Adrenal gland (tissue), 12 donors: ENCODE measurements around the gene UBE2QL1. TPM values are rescaled to one million over a fixed set of nuclear protein-coding genes. Genes with fewer than 3 reads are reported as not detected.

ENCODE experiments used
- DNase-seq, 7 donors: peaks; one replicate each; pipeline ENCODE4 v3.0.0-alpha.2; 2019 to 2020
- H3K27ac ChIP-seq, 5 donors: fragments of 200-600 bp; sonication (generic) in 4 of 5; 1 replicate in 3 of 5; 2 replicates in 2 of 5; pipeline versions ENCODE4 v1.5.1 to v1.8.0; 2016 to 2020; ENCODE audit warnings: mild to moderate bottlenecking in 1 of 5
- H3K27me3 ChIP-seq: fragments of 200-600 bp; 2 replicates; pipeline ENCODE4 v1.8.0; 2021
- H3K36me3 ChIP-seq, 2 donors: fragments of 200-600 bp; replicated peaks in 1 of 2; 1 replicate in 1 of 2; 2 replicates in 1 of 2; pipeline versions ENCODE4 v1.5.1 to v1.8.0; 2018 to 2022
- H3K4me1 ChIP-seq, 2 donors: fragments of 200-600 bp; replicated peaks in 1 of 2; 1 replicate in 1 of 2; 2 replicates in 1 of 2; pipeline versions ENCODE4 v1.5.1 to v1.8.0; 2018 to 2021
- H3K4me3 ChIP-seq, 4 donors: fragments of 200-600 bp; sonication (generic) in 3 of 4; one replicate each; pipeline ENCODE4 v1.5.1; 2016 to 2018
- H3K9me3 ChIP-seq, 3 donors: fragments of 200-600 bp; sonication (generic) in 1 of 3; replicated peaks in 1 of 3; 1 replicate in 2 of 3; 2 replicates in 1 of 3; pipeline versions ENCODE4 v1.5.1 to v1.8.0; 2016 to 2021
- POLR2A ChIP-seq, 2 donors: fragments of 450-650 bp; IDR thresholded peaks; one replicate each; pipeline ENCODE4 v1.6.1; 2017; ENCODE audit warnings: antibody characterized with exemption in 2 of 2, mild to moderate bottlenecking in 2 of 2, moderate library complexity in 1 of 2
- WGBS, 4 donors: extraction: QIAGEN DNeasy Blood & Tissue Kit in 2 of 4; methylation state at CpG; one replicate each; pipeline versions ENCODE4 v1.1.5 to v1.1.7; 2013 to 2017; 5-methylcytosine and 5-hydroxymethylcytosine counted together
- intact Hi-C, 2 donors: fragments of 100-400 bp; cut with DNase I; formaldehyde crosslinking; loops; one replicate each; pipeline versions ENCODE4 v1.14.1 to v1.15.0; 2022 to 2023
- polyA plus RNA-seq, 3 donors: library from polyadenylated mRNA; stranded (reverse); fragments of 200-250 nt in 2 of 3; fragments of 350-450 nt in 1 of 3; fragmentation: Illumina TruSeq in 1 of 3; extraction: RNeasy Lipid Tissue Mini Kit (QIAGEN cat#74804) in 1 of 3; gene quantifications; one replicate each; pipeline ENCODE4 v1.2.3, GENCODE V29; 2013 to 2014
- total RNA-seq, 9 donors: library from RNA; depleted of rRNA in 4 of 9; stranded (reverse); fragments of >200 nt in 4 of 9; fragments of 120-200 nt in 1 of 9; fragmentation: NEBNext Ultra II Directional in 1 of 9; extraction: Animal tissue kit (Norgen Biotek cat#: 25700) in 1 of 9; gene quantifications; one replicate each; pipeline versions ENCODE4 v1.1.0 to v1.2.4, GENCODE V29; 2013 to 2023
- TF ChIP-seq, protein P1 (sequence below), 6 experiments: fragments of 450-650 bp in 4 of 6; fragments of 200-600 bp in 2 of 6; sonication (generic) in 1 of 6; IDR thresholded peaks; 1 replicate in 5 of 6; 2 replicates in 1 of 6; pipeline versions ENCODE4 v1.5.1 to v1.8.0; 2016 to 2021; ENCODE audit warnings: antibody characterized with exemption in 6 of 6, mild to moderate bottlenecking in 2 of 6, moderate library complexity in 1 of 6
- donor health status: healthy with polysubstance abuse.
- donor health status: Bipolar disorder and iron deficiency.
- donor health status: DM: yes; HTN: yes; CAD: no.
- donor health status: DM: no; HTN: no; CAD: no.
- donor health status: DM: no; HTN: no; CAD: no.
- donor health status: DM: yes; HTN: yes; CAD: no.

UBE2QL1 gene
- total and polyA plus RNA-seq, 12 donors, result 0.12 to 3.4 (median 1.1) TPM

DNA sequence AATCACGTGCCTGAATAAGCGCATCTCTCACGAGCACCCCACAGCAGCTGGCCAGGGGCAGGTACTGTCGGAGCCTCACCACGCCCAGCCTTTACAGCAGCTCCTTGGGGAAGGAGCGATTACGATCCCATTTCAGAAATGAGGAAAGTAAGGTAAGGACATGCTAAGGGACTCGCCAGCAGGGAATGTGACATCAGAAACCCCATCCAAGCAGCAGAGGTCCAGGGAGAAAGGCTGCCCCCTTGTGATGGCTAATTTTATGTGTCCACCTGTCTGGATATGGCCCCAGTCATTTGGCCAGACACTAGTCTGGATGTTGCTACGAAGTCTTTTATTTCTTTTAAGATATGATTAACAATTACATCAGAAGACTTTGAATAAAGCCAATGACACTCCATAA, 77.3 kb downstream of the UBE2QL1 start:
- Histone ChIP-seq H3K4me3 (no peak overlapping the region), H3K9me3 (no peaks in the 10 kb centered on the region), H3K36me3 (no peaks in the 10 kb centered on the region), H3K27ac (no peak overlapping the region), H3K4me1 (no peaks in the 10 kb centered on the region), H3K27me3 (no peaks in the 10 kb centered on the region)
- TF ChIP-seq, protein P1, sequence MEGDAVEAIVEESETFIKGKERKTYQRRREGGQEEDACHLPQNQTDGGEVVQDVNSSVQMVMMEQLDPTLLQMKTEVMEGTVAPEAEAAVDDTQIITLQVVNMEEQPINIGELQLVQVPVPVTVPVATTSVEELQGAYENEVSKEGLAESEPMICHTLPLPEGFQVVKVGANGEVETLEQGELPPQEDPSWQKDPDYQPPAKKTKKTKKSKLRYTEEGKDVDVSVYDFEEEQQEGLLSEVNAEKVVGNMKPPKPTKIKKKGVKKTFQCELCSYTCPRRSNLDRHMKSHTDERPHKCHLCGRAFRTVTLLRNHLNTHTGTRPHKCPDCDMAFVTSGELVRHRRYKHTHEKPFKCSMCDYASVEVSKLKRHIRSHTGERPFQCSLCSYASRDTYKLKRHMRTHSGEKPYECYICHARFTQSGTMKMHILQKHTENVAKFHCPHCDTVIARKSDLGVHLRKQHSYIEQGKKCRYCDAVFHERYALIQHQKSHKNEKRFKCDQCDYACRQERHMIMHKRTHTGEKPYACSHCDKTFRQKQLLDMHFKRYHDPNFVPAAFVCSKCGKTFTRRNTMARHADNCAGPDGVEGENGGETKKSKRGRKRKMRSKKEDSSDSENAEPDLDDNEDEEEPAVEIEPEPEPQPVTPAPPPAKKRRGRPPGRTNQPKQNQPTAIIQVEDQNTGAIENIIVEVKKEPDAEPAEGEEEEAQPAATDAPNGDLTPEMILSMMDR (IDR thresholded peaks at IDR 0.05), result peak in 4 of 6 experiments; percentile 8 to 47 (median 40)
- no peak for TF ChIP-seq POLR2A (IDR thresholded peaks at IDR 0.05)
- intact Hi-C loops, result no loop called here
- WGBS, 4 donors, result 59 to 70% (median 65%) methylated on average over 9 of the region's 9 CpGs
- DNase-seq, result peak in 6 of 7 donors; percentile 27 to 73 (median 35)

DNA sequence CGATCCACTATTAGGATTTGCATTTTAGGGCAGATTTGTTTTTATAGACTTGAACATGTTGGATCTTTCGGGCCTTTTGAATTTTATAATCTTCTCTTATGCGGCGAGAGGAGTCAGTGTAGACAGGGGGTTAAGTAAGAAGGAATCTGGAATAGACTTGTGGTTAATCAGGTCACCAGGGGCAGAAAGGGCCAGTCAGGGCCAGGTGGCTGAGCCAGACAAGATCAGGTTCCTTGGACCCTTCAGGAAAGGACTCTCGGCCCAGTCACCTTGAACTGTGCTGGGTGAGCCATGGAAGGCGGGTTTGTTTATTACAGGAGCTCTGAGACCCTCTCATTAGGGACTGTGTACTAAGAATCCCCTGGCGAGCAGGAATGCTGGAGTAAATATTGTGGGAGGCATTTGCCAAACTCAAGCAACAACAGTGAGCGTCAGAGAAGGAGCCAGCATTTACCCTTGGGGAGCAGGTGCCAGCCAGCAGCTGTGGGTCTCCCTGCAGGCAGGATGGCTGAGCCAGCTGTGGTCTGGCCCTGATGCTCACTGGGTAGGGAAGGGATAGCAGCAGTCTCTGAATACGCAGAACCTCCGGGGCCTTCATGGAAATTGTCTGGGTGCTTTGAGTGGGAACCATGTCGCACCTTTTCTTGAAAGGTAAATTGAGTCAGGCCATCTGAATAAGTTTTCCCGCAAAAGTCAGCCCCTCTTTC, 79.2 kb downstream of the UBE2QL1 start:
- TF ChIP-seq POLR2A (IDR thresholded peaks at IDR 0.05), result no peak
- TF ChIP-seq, protein P1 (IDR thresholded peaks at IDR 0.05), result no peak
- peak in 1 of 7 donors; percentile 38 for DNase-seq
- Histone ChIP-seq H3K9me3 (no peaks in the 10 kb centered on the region), H3K27ac (no peak overlapping the region), H3K4me1 (no peaks in the 10 kb centered on the region), H3K36me3 (no peaks in the 10 kb centered on the region), H3K27me3 (no peaks in the 10 kb centered on the region), H3K4me3 (no peak overlapping the region)
- WGBS, 4 donors, result 78 to 85% (median 80%) methylated on average over 12 of the region's 12 CpGs
- intact Hi-C loops, result no loop called here

DNA sequence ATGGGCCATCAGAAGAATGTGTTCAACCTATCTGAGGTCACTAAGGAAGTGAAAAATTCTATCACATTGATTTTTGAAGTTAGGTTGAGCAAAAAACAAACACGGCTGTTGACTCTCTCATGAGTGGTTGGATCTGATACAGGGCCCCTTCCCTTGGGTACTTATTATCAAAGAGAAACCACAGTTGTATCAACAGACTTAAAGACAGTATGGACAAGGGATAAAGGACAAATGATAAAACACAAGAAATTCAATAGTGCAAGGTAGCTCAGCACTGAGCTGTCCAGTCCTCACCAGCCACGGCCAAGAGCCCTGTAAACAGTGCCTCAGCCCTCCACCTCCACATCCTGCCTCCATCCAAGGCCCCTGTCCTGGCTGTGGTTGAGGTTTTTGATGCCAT, 86.9 kb downstream of the UBE2QL1 start:
- Histone ChIP-seq H3K36me3 (no peaks in the 10 kb centered on the region), H3K4me3 (no peak overlapping the region), H3K27ac (no peak overlapping the region), H3K9me3 (no peaks in the 10 kb centered on the region), H3K4me1 (no peaks in the 10 kb centered on the region), H3K27me3 (no peaks in the 10 kb centered on the region)
- no peak for DNase-seq
- intact Hi-C loops, result no loop called here
- 71 to 83% (median 81%) methylated on average over 2 of the region's 2 CpGs for WGBS, 4 donors
- TF ChIP-seq POLR2A (IDR thresholded peaks at IDR 0.05), result no peak
- TF ChIP-seq, protein P1 (IDR thresholded peaks at IDR 0.05), result no peak

DNA sequence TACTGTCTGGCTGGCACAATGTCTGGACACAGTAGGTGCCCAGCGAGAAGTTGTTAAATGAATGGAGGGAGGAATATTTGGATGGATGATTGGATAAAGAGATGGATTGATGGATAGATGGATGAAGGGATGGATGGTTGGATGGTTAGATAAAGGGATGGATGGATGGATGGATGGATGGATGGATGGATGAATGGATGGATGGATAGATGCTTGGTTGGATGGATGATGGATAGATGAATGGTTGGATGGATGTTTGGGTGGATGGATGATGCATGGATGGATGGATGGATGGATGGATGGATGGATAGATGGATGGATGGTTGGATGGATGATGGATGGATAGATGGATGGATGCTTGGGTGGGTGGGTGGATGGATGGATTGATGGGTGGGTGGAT, 90.4 kb downstream of the UBE2QL1 start:
- H3K27me3 ChIP-seq, result no peaks in the 10 kb centered on the region
- no peaks in the 10 kb centered on the region for H3K36me3 ChIP-seq
- TF ChIP-seq POLR2A (IDR thresholded peaks at IDR 0.05), result no peak
- TF ChIP-seq, protein P1 (IDR thresholded peaks at IDR 0.05), result no peak
- H3K4me1 ChIP-seq, result no peaks in the 10 kb centered on the region
- intact Hi-C loops, result no loop called here
- no peak overlapping the region for H3K4me3 ChIP-seq
- H3K9me3 ChIP-seq, result no peaks in the 10 kb centered on the region
- WGBS, 4 donors, result 89 to 97% (median 95%) methylated on average over 1 of the region's 1 CpG
- H3K27ac ChIP-seq, result no peak overlapping the region
- no peak for DNase-seq
